Measurements from ENCODE around the gene CGNL1.

DNA sequence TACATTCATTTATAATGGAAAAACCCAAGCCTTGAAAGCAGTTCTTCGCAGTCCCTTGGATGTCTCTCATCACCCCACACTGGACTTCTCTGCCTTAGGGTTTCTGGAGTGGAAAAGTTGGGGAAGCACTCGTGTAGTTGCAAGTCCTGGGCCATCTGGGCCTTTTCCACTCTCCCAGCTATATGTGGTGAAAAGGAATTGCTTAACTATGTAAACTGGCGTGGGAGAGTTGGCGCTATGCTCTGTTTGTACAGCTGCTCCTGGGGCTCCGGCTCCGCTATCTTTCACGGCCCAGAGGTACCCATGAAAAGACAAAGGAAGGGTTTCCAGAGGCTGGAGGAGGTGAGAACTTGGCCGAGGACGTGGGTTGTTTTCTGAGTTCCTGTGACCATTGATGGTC, 134.3 kb downstream of the CGNL1 start:
- TF ChIP-seq, protein P1, sequence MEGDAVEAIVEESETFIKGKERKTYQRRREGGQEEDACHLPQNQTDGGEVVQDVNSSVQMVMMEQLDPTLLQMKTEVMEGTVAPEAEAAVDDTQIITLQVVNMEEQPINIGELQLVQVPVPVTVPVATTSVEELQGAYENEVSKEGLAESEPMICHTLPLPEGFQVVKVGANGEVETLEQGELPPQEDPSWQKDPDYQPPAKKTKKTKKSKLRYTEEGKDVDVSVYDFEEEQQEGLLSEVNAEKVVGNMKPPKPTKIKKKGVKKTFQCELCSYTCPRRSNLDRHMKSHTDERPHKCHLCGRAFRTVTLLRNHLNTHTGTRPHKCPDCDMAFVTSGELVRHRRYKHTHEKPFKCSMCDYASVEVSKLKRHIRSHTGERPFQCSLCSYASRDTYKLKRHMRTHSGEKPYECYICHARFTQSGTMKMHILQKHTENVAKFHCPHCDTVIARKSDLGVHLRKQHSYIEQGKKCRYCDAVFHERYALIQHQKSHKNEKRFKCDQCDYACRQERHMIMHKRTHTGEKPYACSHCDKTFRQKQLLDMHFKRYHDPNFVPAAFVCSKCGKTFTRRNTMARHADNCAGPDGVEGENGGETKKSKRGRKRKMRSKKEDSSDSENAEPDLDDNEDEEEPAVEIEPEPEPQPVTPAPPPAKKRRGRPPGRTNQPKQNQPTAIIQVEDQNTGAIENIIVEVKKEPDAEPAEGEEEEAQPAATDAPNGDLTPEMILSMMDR (IDR thresholded peaks at IDR 0.05; ENCODE audit: low read depth, low read length) = no peak
- no peak for TF ChIP-seq EZH2phosphoT487 (IDR thresholded peaks at IDR 0.05; ENCODE audit: low read depth)

Data from OCI-LY3 (cell line).